Loucy (cell line): ENCODE measurements around the gene SGK1.
A peak's percentile ranks its signal among the peaks of the same experiment; 100 is the strongest.

Experiments used
- H2AFZ ChIP-seq: fragments of 200-600 bp; sonication (generic); 2 replicates; pipeline ENCODE4 v1.6.0; 2016; ENCODE audit warnings: antibody characterized with exemption, mild to moderate bottlenecking, low read length, moderate library complexity
- H3F3A ChIP-seq: fragments of 200-600 bp; 2 replicates; pipeline ENCODE4 v1.6.0; 2016; ENCODE audit warnings: antibody characterized with exemption, low read depth, mild to moderate bottlenecking
- H3K27me3 ChIP-seq: fragments of 200-600 bp; sonication (generic); 2 replicates; pipeline ENCODE4 v1.6.1; 2014; ENCODE audit warnings: low read length, mild to moderate bottlenecking; ENCODE audit not compliant: insufficient read depth, poor library complexity, severe bottlenecking
- H3K36me3 ChIP-seq: fragments of 200-600 bp; sonication (generic); 2 replicates; pipeline ENCODE4 v1.6.1; 2016; ENCODE audit warnings: low read length; ENCODE audit not compliant: insufficient read depth
- H3K4me1 ChIP-seq: fragments of 200-600 bp; sonication (generic); 2 replicates; pipeline ENCODE4 v1.5.1; 2014; ENCODE audit warnings: low read length, mild to moderate bottlenecking; ENCODE audit not compliant: insufficient read depth, poor library complexity, severe bottlenecking
- H3K4me2 ChIP-seq: fragments of 200-600 bp; sonication (generic); 2 replicates; pipeline ENCODE4 v1.6.0; 2014; ENCODE audit warnings: antibody characterized with exemption, low read length, low read depth, mild to moderate bottlenecking; ENCODE audit not compliant: poor library complexity, severe bottlenecking
- H3K4me3 ChIP-seq: fragments of 200-600 bp; sonication (generic); 2 replicates; pipeline ENCODE4 v1.5.1; 2014; ENCODE audit warnings: low read length, mild to moderate bottlenecking, mixed read lengths; ENCODE audit not compliant: poor library complexity, severe bottlenecking
- H3K79me2 ChIP-seq: fragments of 200-600 bp; sonication (generic); 2 replicates; pipeline ENCODE4 v1.6.1; 2014; ENCODE audit warnings: low read length; ENCODE audit not compliant: insufficient read depth
- H3K9ac ChIP-seq: fragments of 200-600 bp; sonication (generic); 2 replicates; pipeline ENCODE4 v1.6.0; 2014; ENCODE audit warnings: mild to moderate bottlenecking, low read depth, low read length, moderate library complexity; ENCODE audit not compliant: poor library complexity, severe bottlenecking
- H3K9me2 ChIP-seq: fragments of 200-600 bp; sonication (generic); replicated peaks from 2 replicates; pipeline ENCODE4 v1.6.1; 2016; ENCODE audit warnings: low read depth, low read length, mixed read lengths
- H3K9me3 ChIP-seq: fragments of 200-600 bp; sonication (generic); 2 replicates; pipeline ENCODE4 v1.6.1; 2014; ENCODE audit warnings: mild to moderate bottlenecking, antibody characterized with exemption, low read length, low read depth; ENCODE audit not compliant: insufficient read depth
- H4K20me1 ChIP-seq: fragments of 200-600 bp; sonication (generic); 2 replicates; pipeline ENCODE4 v1.6.0; 2014; ENCODE audit warnings: antibody characterized with exemption, low read length, mild to moderate bottlenecking; ENCODE audit not compliant: insufficient read depth, poor library complexity, severe bottlenecking
- EZH2phosphoT487 ChIP-seq: fragments of 200-600 bp; IDR thresholded peaks from 2 replicates; pipeline ENCODE4 v1.6.1; 2018; ENCODE audit warnings: antibody characterized with exemption, mild to moderate bottlenecking, moderate library complexity, borderline replicate concordance
- TF ChIP-seq, protein P1 (sequence below): fragments of 200-600 bp; sonication (generic); conservative IDR thresholded peaks from 2 replicates; pipeline ENCODE4 v1.5.1; 2014; ENCODE audit warnings: mild to moderate bottlenecking, antibody characterized with exemption, low read length

The SGK1 gene

DNA sequence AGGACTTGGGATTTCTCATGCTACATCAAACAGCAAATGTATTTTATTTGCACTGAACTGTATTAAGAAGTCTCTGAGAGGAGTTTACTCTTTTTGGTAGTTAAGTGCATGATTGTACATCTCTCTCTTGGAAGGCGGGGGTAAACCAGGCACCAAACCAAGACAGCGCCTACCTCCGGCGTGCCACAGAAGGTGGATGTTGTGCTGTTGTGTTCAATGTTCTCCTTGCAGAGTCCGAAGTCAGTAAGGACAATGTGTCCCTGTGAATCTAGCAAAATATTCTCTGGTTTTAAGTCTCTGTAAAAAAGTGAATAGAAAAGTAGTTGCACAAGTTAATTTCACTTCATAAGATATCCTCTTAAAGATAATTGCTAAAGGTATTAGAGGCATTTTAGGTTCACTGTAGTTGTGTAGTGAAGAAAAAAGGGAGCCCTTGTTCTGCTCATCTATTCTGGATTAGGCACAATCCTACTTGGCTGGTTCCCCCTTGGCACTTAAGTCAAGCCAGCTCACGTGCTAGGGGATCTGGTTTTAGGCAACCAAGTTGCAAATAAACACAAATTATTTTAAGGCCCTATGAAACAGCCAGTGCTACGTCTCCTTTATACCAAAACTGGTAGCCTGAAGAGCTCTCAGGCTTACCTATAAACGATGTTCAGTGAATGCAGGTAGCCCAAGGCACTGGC is 145.7 kb downstream of the SGK1 start:
- no peaks in the 10 kb centered on the region for H4K20me1 ChIP-seq
- no peaks in the 10 kb centered on the region for H3F3A ChIP-seq
- H3K27me3 ChIP-seq, result no peaks in the 10 kb centered on the region
- peak overlapping the region; percentile 79 for H3K4me3 ChIP-seq
- peaks cover 29% of the 10 kb centered on the region for H3K4me1 ChIP-seq
- peak overlapping the region; percentile 63 for H3K9ac ChIP-seq
- no peaks in the 10 kb centered on the region for H3K9me2 ChIP-seq
- 0 out of 2 replicates have a peak overlapping the region, but pooled peaks have one; percentile 41 for H2AFZ ChIP-seq
- no peaks in the 10 kb centered on the region for H3K36me3 ChIP-seq
- H3K79me2 ChIP-seq, result no peaks in the 10 kb centered on the region; the same call in 1 of the 2 replicates
- H3K9me3 ChIP-seq, result no peaks in the 10 kb centered on the region
- TF ChIP-seq, protein P1, sequence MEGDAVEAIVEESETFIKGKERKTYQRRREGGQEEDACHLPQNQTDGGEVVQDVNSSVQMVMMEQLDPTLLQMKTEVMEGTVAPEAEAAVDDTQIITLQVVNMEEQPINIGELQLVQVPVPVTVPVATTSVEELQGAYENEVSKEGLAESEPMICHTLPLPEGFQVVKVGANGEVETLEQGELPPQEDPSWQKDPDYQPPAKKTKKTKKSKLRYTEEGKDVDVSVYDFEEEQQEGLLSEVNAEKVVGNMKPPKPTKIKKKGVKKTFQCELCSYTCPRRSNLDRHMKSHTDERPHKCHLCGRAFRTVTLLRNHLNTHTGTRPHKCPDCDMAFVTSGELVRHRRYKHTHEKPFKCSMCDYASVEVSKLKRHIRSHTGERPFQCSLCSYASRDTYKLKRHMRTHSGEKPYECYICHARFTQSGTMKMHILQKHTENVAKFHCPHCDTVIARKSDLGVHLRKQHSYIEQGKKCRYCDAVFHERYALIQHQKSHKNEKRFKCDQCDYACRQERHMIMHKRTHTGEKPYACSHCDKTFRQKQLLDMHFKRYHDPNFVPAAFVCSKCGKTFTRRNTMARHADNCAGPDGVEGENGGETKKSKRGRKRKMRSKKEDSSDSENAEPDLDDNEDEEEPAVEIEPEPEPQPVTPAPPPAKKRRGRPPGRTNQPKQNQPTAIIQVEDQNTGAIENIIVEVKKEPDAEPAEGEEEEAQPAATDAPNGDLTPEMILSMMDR, result no peak
- TF ChIP-seq EZH2phosphoT487, result no peak
- H3K4me2 ChIP-seq, result peak overlapping the region; percentile 84

DNA sequence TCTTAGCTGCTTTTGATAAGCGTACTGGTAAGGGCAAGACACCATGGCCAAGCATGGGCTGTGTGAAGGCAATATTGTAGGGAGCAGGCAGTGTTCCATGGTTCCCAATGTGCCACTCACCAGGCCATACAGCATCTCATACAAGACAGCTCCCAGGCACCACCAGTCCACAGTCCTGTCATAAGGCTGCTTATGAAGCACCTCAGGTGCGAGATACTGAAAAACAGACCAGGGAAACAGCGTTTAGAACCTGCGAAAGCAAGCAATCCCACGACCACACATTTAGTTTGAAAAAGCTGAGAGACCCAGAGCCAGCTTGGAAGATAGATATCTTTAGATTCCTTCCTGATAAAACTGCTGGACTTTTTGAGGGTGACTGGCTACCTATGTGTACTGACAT is 146.4 kb downstream of the SGK1 start:
- Histone ChIP-seq H2AFZ (no peak overlapping the region), H3K9me2 (no peaks in the 10 kb centered on the region), H3K4me2 (no peak overlapping the region), H3K36me3 (no peaks in the 10 kb centered on the region), H3K9me3 (no peaks in the 10 kb centered on the region), H3K4me3 (no peak overlapping the region), H3K79me2 (no peaks in the 10 kb centered on the region; the same call in 1 of the 2 replicates), H4K20me1 (no peaks in the 10 kb centered on the region), H3F3A (no peaks in the 10 kb centered on the region), H3K27me3 (no peaks in the 10 kb centered on the region), H3K4me1 (peaks cover 29% of the 10 kb centered on the region), H3K9ac (no peak overlapping the region)
- no peak for TF ChIP-seq EZH2phosphoT487

DNA sequence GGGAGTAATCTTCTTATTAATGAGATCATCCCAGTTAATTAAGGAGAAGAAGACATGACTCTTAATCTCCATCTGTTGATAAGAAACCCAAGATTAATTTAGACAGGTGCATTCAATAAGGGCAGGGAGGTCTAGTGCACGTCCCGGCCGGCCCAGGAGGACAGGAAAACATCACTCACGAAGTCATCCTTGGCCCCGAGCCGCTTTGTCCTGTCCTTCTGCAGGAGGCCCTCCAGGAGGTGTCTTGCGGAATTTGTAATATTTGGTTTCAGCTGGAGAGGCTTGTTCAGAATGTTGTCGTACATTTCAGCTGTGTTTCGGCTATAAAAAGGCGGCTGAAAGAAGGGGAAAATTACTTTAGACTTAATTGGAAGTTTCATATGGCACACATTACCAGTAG is 147.1 kb downstream of the SGK1 start:
- H3K4me2 ChIP-seq, result no peak overlapping the region
- no peaks in the 10 kb centered on the region for H3K9me2 ChIP-seq
- peaks cover 29% of the 10 kb centered on the region for H3K4me1 ChIP-seq
- H3K27me3 ChIP-seq, result no peaks in the 10 kb centered on the region
- no peaks in the 10 kb centered on the region for H3K36me3 ChIP-seq
- H3K79me2 ChIP-seq, result no peaks in the 10 kb centered on the region; the same call in 1 of the 2 replicates
- H3K4me3 ChIP-seq, result no peak overlapping the region
- H2AFZ ChIP-seq, result no peak overlapping the region
- no peaks in the 10 kb centered on the region for H3F3A ChIP-seq
- TF ChIP-seq EZH2phosphoT487, result no peak
- TF ChIP-seq, protein P1, result no peak
- no peaks in the 10 kb centered on the region for H3K9me3 ChIP-seq
- no peaks in the 10 kb centered on the region for H4K20me1 ChIP-seq
- H3K9ac ChIP-seq, result no peak overlapping the region
